C4-2B (cell line): Measurements from ENCODE around the gene WWC1.

Experiments used
- CTCF ChIP-seq: fragments of 450-650 bp; conservative IDR thresholded peaks from 2 replicates; pipeline ENCODE4 v1.5.1; 2017; ENCODE audit warnings: mild to moderate bottlenecking
- ZFX ChIP-seq: fragments of 450-650 bp; IDR thresholded peaks from 2 replicates; pipeline ENCODE4 v1.6.1; 2017

GRCh38 chr5:168350315-168350714 is 58.9 kb downstream of the WWC1 start:
- TF ChIP-seq CTCF, result no peak
- no peak for TF ChIP-seq ZFX
